Stimulated activated CD8-positive, alpha-beta memory T cell treated with anti-CD3 and anti-CD28 coated beads, Interleukin-12 subunit alpha, Interleukin-12 subunit beta, amount 100 ng/mL, for 24 hours (primary cell): Measurements from ENCODE around the gene TMC7.
"Not testable (repeated sequence)": the region's sequence is repeated elsewhere in the genome, so short reads cannot be mapped to it uniquely, and the experiment has no call there.

ENCODE experiments used
- DNase-seq: peaks from one replicate; pipeline ENCODE4 v3.0.0-alpha.2; 2020; ENCODE audit errors: extremely low read depth

Gene TMC7

GRCh38 chr16:18979936-18980335 lies 3.8 kb upstream of the TMC7 start:
- no peak for DNase-seq

GRCh38 chr16:18984435-18985005 lies 786 bp downstream of the TMC7 start:
- no peak for DNase-seq

GRCh38 chr16:18985256-18985655 lies 1.5 kb downstream of the TMC7 start:
- not testable (repeated sequence) for DNase-seq

- not testable (repeated sequence) for DNase-seq
Measured at GRCh38 chr16:18991731-18992130, 8.0 kb downstream of the TMC7 start.

- DNase-seq, result not testable (repeated sequence)
Measured at GRCh38 chr16:18993531-18993930, 9.8 kb downstream of the TMC7 start.

- not testable (repeated sequence) for DNase-seq
Measured at GRCh38 chr16:18994181-18994580, 10.4 kb downstream of the TMC7 start.

GRCh38 chr16:18995406-18995805 lies 11.7 kb downstream of the TMC7 start:
- not testable (repeated sequence) for DNase-seq

- DNase-seq, result not testable (repeated sequence)
Measured at GRCh38 chr16:18996536-18996935, 12.8 kb downstream of the TMC7 start.

- not testable (repeated sequence) for DNase-seq
Measured at GRCh38 chr16:18997001-18997400, 13.3 kb downstream of the TMC7 start.

- no peak for DNase-seq
Measured at GRCh38 chr16:18999045-18999393, 15.3 kb downstream of the TMC7 start.

GRCh38 chr16:19001788-19002187 lies 18.1 kb downstream of the TMC7 start:
- DNase-seq, result no peak

GRCh38 chr16:19003935-19004334 lies 20.2 kb downstream of the TMC7 start:
- DNase-seq, result no peak

- DNase-seq, result no peak
Measured at GRCh38 chr16:19005561-19006445, 22.1 kb downstream of the TMC7 start.

- no peak for DNase-seq
Measured at GRCh38 chr16:19006446-19007315, 22.9 kb downstream of the TMC7 start.

- no peak for DNase-seq
Measured at GRCh38 chr16:19008245-19009169, 24.8 kb downstream of the TMC7 start.

GRCh38 chr16:19011169-19011731 lies 27.5 kb downstream of the TMC7 start:
- DNase-seq, result no peak

GRCh38 chr16:19014461-19014860 lies 30.7 kb downstream of the TMC7 start:
- no peak for DNase-seq

- no peak for DNase-seq
Measured at GRCh38 chr16:19017179-19017578, 33.4 kb downstream of the TMC7 start.

GRCh38 chr16:19020689-19021088 lies 37.0 kb downstream of the TMC7 start:
- no peak for DNase-seq

- DNase-seq, result no peak
Measured at GRCh38 chr16:19021747-19022146, 38.0 kb downstream of the TMC7 start.

GRCh38 chr16:19027416-19027815 lies 43.7 kb downstream of the TMC7 start:
- no peak for DNase-seq
